ENCODE data around the gene PRODH2. TPM values are rescaled to one million over a fixed set of nuclear protein-coding genes. Genes with fewer than 3 reads are reported as not detected.

PRODH2 gene
- total RNA-seq, 1 experiment from 2014 or later = not detected

- no peak for TF ChIP-seq CTCF (IDR thresholded peaks at IDR 0.05; ENCODE audit: unreplicated experiment)
- ChIA-PET POLR2A (interaction anchor here (1.1 kb wide), 1 partner anchor 9 kb away, joined by 8 read pairs; the partner anchor contains the start of gene LIN37), CTCF (no interaction called here)
- no peak for DNase-seq (ENCODE audit: unreplicated experiment)
- Mint-ChIP-seq H3K36me3 (ENCODE audit: insufficient read depth, unreplicated experiment) (peaks cover 35% of the 10 kb centered on the region), H3K27ac (ENCODE audit: low read depth, unreplicated experiment) (peak overlapping the region; percentile 99), H3K9me3 (ENCODE audit: unreplicated experiment) (no peaks in the 10 kb centered on the region), H3K4me1 (ENCODE audit: insufficient read depth, unreplicated experiment) (peaks cover 8% of the 10 kb centered on the region), H3K27me3 (ENCODE audit: insufficient read depth, unreplicated experiment) (no peaks in the 10 kb centered on the region), H3K4me3 (ENCODE audit: unreplicated experiment) (peak overlapping the region; percentile 97)
- intact Hi-C loops (cut with micrococcal nuclease) = loop anchor here (1.0 kb wide), 1 partner anchor 9 kb away; the partner anchor contains the start of gene LIN37
- BruUV-seq (replicated peaks) = no TSS peak
Observed at GRCh38 chr19:35757231-35757748, 55.4 kb downstream of the PRODH2 start.

- no peak for TF ChIP-seq CTCF (IDR thresholded peaks at IDR 0.05; ENCODE audit: unreplicated experiment)
- peak within 1 kb of the TSS; percentile 97 for H3K4me3 Mint-ChIP-seq (ENCODE audit: unreplicated experiment)
- H3K27me3 Mint-ChIP-seq (ENCODE audit: insufficient read depth, unreplicated experiment) = no peaks in the 10 kb centered on the region
- H3K36me3 Mint-ChIP-seq (ENCODE audit: insufficient read depth, unreplicated experiment) = peaks cover 28% of the 10 kb centered on the region
- H3K4me1 Mint-ChIP-seq (ENCODE audit: insufficient read depth, unreplicated experiment) = peaks cover 8% of the 10 kb centered on the region
- intact Hi-C loops (cut with micrococcal nuclease) = loop anchor here (1.0 kb wide), 1 partner anchor 8 kb away; the partner anchor contains the start of gene LIN37
- DNase-seq (ENCODE audit: unreplicated experiment) = no peak
- no TSS peak for BruUV-seq (replicated peaks)
- ChIA-PET CTCF (no interaction called here), POLR2A (interaction anchor here (0.6 to 1.1 kb wide), 2 partner anchors 8 kb away, joined by 3 to 8 read pairs; partner anchors contain the start of gene LIN37)
- H3K9me3 Mint-ChIP-seq (ENCODE audit: unreplicated experiment) = no peaks in the 10 kb centered on the region
- peak within 1 kb of the TSS; percentile 99 for H3K27ac Mint-ChIP-seq (ENCODE audit: low read depth, unreplicated experiment)
Observed at GRCh38 chr19:35756377-35757230, 56.0 kb downstream of the PRODH2 start, which contains the start of gene HSPB6. Gene HSPB6 (minus strand): TSS chr19:35757029. CDS start chr19:35757008, 21 bp downstream.

- no peak overlapping the region for H3K4me3 Mint-ChIP-seq (ENCODE audit: unreplicated experiment)
- POLR2A ChIA-PET = interaction anchor here (0.8 kb wide), 1 partner anchor 11 kb away, joined by 3 read pairs; the partner anchor contains the start of genes PSENEN and U2AF1L4
- H3K27ac Mint-ChIP-seq (ENCODE audit: low read depth, unreplicated experiment) = no peak overlapping the region
- peaks cover 22% of the 10 kb centered on the region for H3K36me3 Mint-ChIP-seq (ENCODE audit: insufficient read depth, unreplicated experiment)
- H3K27me3 Mint-ChIP-seq (ENCODE audit: insufficient read depth, unreplicated experiment) = no peaks in the 10 kb centered on the region
- TF ChIP-seq CTCF (IDR thresholded peaks at IDR 0.05; ENCODE audit: unreplicated experiment) = no peak
- no peak for DNase-seq (ENCODE audit: unreplicated experiment)
- intact Hi-C loops (cut with micrococcal nuclease) = no loop called here
- CTCF ChIA-PET = no interaction called here
- no TSS peak for BruUV-seq (replicated peaks)
- peaks cover 8% of the 10 kb centered on the region for H3K4me1 Mint-ChIP-seq (ENCODE audit: insufficient read depth, unreplicated experiment)
- H3K9me3 Mint-ChIP-seq (ENCODE audit: unreplicated experiment) = no peaks in the 10 kb centered on the region
Observed at GRCh38 chr19:35755550-35756376, 56.9 kb downstream of the PRODH2 start.
